PC-3 (cell line): ENCODE measurements around the gene GABARAPL2. TPM values are rescaled to one million over a fixed set of nuclear protein-coding genes. Genes with fewer than 3 reads are reported as not detected.
A peak's percentile ranks its signal among the peaks of the same experiment; 100 is the strongest.

Experiments
- ATAC-seq: fragments of 200-7000 bp; cut with Tn5 transposase; 2 replicates; pipeline ENCODE4 v1.9.1; 2020; ENCODE audit warnings: mild to moderate bottlenecking, moderate library complexity
- Bru-seq: library from RNA; stranded (reverse); fragments of 400-500 nt; gene quantifications from one replicate; lab custom pipeline; 2021; lab: Mats Ljungman, UMichigan
- BruChase-seq, 2 experiments: library from RNA; stranded (reverse); fragments of 400-500 nt; gene quantifications; one replicate each; lab custom pipeline; 2021; lab: Mats Ljungman, UMichigan
- BruUV-seq: library from RNA; stranded (reverse); fragments of 400-500 nt; replicated peaks from 2 replicates; lab custom pipeline; 2021; lab: Mats Ljungman, UMichigan
- CTCF ChIA-PET: fragments of 300-600 bp; sonication (Branson Sonifier 250); formaldehyde crosslinking; loops from one replicate; lab custom pipeline; 2022; ENCODE audit warnings: antibody characterized with exemption; lab: Charles Lee
- POLR2A ChIA-PET: fragments of 300-600 bp; sonication (Branson Sonifier 250); formaldehyde crosslinking; loops from one replicate; lab custom pipeline; 2022; ENCODE audit warnings: antibody characterized with exemption; ENCODE audit not compliant: unreplicated experiment; lab: Charles Lee
- DNase-seq: peaks from one replicate; pipeline ENCODE4 v3.0.0-alpha.2; 2015
- H2AFZ ChIP-seq: fragments of 300-600 bp; sonication (generic); 2 replicates; pipeline ENCODE4 v1.6.0; 2016; ENCODE audit warnings: antibody characterized with exemption, low read length
- H3F3A ChIP-seq: fragments of 300-600 bp; sonication (generic); one replicate; pipeline ENCODE4 v1.6.0; 2017; ENCODE audit warnings: antibody characterized with exemption, low read length, control low read depth, mild to moderate bottlenecking; ENCODE audit not compliant: unreplicated experiment
- H3K27ac ChIP-seq: fragments of 300-600 bp; sonication (generic); 2 replicates; pipeline ENCODE4 v1.5.1; 2016; ENCODE audit warnings: mild to moderate bottlenecking, low read length
- H3K27me3 ChIP-seq: fragments of 300-600 bp; sonication (generic); 2 replicates; pipeline ENCODE4 v1.6.1; 2016; ENCODE audit warnings: low read length, mixed read lengths
- H3K36me3 ChIP-seq: fragments of 300-600 bp; sonication (generic); 2 replicates; pipeline ENCODE4 v1.6.1; 2016; ENCODE audit warnings: low read depth, mixed run types, low read length, mixed read lengths
- H3K4me1 ChIP-seq: fragments of 300-600 bp; sonication (generic); 2 replicates; pipeline ENCODE4 v1.5.1; 2016; ENCODE audit warnings: low read length; ENCODE audit not compliant: insufficient read depth
- H3K4me2 ChIP-seq: fragments of 300-600 bp; sonication (generic); 2 replicates; pipeline ENCODE4 v1.6.0; 2016; ENCODE audit warnings: low read length
- H3K4me3 ChIP-seq: fragments of 300-600 bp; sonication (generic); 2 replicates; pipeline ENCODE4 v1.5.1; 2016; ENCODE audit warnings: mild to moderate bottlenecking, low read length, mixed read lengths
- H3K79me2 ChIP-seq: fragments of 300-600 bp; sonication (generic); 2 replicates; pipeline ENCODE4 v1.6.1; 2017; ENCODE audit warnings: low read length, mixed read lengths
- H3K9ac ChIP-seq: fragments of 300-600 bp; sonication (generic); 2 replicates; pipeline ENCODE4 v1.6.0; 2016; ENCODE audit warnings: mild to moderate bottlenecking, low read length
- H3K9me2 ChIP-seq: fragments of 300-600 bp; sonication (generic); replicated peaks from 2 replicates; pipeline ENCODE4 v1.6.1; 2016; ENCODE audit warnings: mixed run types, low read length, mixed read lengths
- H3K9me3 ChIP-seq: fragments of 300-600 bp; sonication (generic); 2 replicates; pipeline ENCODE4 v1.6.1; 2016; ENCODE audit warnings: low read length, mixed read lengths
- H4K20me1 ChIP-seq: fragments of 300-600 bp; sonication (generic); 2 replicates; pipeline ENCODE4 v1.6.1; 2016; ENCODE audit warnings: low read length, mixed read lengths
- EZH2 ChIP-seq: fragments of 300-600 bp; sonication (generic); IDR thresholded peaks from one replicate; pipeline ENCODE4 v1.6.1; 2017; ENCODE audit warnings: antibody characterized with exemption, mild to moderate bottlenecking, low read length; ENCODE audit not compliant: unreplicated experiment
- EZH2phosphoT487 ChIP-seq: fragments of 300-600 bp; sonication (generic); IDR thresholded peaks from 2 replicates; pipeline ENCODE4 v1.6.1; 2018; ENCODE audit warnings: mild to moderate bottlenecking, antibody characterized with exemption, low read length, borderline replicate concordance
- intact Hi-C: fragments of 100-400 bp; cut with micrococcal nuclease; formaldehyde crosslinking; loops from 2 replicates; pipeline ENCODE4 v1.9.0; 2023
- long read RNA-seq: library from polyadenylated mRNA; unstranded; transcript quantifications from one replicate; pipeline ENCODE4 v2.0.0, GENCODE V29; 2021; ENCODE audit not compliant: unreplicated experiment
- total RNA-seq: library from RNA; depleted of rRNA; stranded (reverse); fragments of >200 nt; gene quantifications from 2 replicates; pipeline ENCODE4 v1.2.3, GENCODE V29; 2014; rRNA removed
- TF ChIP-seq, protein P1 (sequence below): fragments of 300-600 bp; sonication (generic); conservative IDR thresholded peaks from 2 replicates; pipeline ENCODE4 v1.5.1; 2017; ENCODE audit warnings: antibody characterized with exemption, low read depth, mild to moderate bottlenecking, low read length

The GABARAPL2 gene, protein sequence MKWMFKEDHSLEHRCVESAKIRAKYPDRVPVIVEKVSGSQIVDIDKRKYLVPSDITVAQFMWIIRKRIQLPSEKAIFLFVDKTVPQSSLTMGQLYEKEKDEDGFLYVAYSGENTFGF
- 24.7 and 31.2 TPM in 2 replicates for total RNA-seq
- Bru-seq, nascent RNA: percentile 72 among the genes with signal in this experiment
- BruChase-seq, experiment 1, labeled RNA remaining after a 6-hour chase: percentile 78 among the genes with signal in this experiment
- BruChase-seq, experiment 2, labeled RNA remaining after a 2-hour chase: percentile 76 among the genes with signal in this experiment
- long read RNA-seq, transcript GABARAPL2-201 (4 exons, 1,002 nt): major isoform, 73 of 74 reads
- long read RNA-seq, partial matches to known transcripts: 1 of 74 reads
- long read RNA-seq, other reads (novel, unspliced or antisense): 0 of 74 reads

DNA sequence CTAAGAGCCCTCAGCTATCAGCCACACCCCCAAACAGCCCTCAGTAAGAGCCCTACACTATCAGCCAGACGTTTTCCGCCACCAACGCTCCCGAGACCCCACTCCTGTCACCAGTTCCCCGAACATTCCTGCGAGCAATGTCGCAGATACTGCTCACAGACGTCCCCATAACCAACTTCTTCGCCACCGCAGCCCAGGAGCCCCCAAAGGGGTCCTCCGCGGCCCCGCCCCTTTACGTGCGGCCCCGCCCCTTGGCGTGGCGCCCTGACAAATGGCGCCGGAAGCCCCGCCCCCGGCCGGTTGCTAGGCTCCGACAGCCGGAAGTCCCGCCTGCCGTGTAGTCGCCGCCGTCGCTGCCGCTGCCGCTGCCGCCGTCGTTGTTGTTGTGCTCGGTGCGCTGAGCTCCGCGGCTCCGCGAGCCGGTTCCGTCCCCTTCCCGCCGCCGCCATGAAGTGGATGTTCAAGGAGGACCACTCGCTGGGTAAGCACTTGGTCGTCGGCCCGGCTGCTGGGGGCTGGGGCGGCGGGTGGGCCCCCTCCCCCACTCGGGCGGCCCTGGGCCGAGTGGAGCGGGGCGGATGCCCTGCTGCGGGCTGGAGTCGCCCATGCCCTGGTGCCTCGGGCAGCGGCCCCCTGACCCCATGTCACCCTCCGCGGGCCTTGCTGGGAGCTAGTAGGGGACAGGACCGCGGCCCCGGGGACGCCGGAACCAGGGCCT is at the start of gene GABARAPL2:
TSS of gene GABARAPL2 (plus strand) at position 340 of the 718 bp plus-strand sequence. CDS start at position 448, 108 bp downstream.
- H3K9ac ChIP-seq: peak within 1 kb of the TSS; percentile 77
- H3K4me3 ChIP-seq: peak within 1 kb of the TSS; percentile 82
- DNase-seq (peak; percentile 71), ATAC-seq (peak; percentile 81)
- no TSS peak for BruUV-seq
- peaks cover 20% of the 10 kb centered on the region for H3K79me2 ChIP-seq
- no peaks in the 10 kb centered on the region for H4K20me1 ChIP-seq
- H3K27me3 ChIP-seq: no peaks in the 10 kb centered on the region
- H2AFZ ChIP-seq: peak within 1 kb of the TSS; percentile 92
- ChIA-PET POLR2A (no interaction called here), CTCF (interaction anchor here (1.5 kb wide), 1 partner anchor 55 kb away, joined by 6 read pairs; no protein-coding TSS in a partner anchor)
- no peaks in the 10 kb centered on the region for H3K4me1 ChIP-seq
- H3K4me2 ChIP-seq: peak within 1 kb of the TSS; percentile 92
- no peaks in the 10 kb centered on the region for H3K9me2 ChIP-seq
- H3K27ac ChIP-seq: no peak within 1 kb of the TSS
- H3F3A ChIP-seq: no peaks in the 10 kb centered on the region
- no peak for TF ChIP-seq EZH2phosphoT487
- TF ChIP-seq, protein P1, sequence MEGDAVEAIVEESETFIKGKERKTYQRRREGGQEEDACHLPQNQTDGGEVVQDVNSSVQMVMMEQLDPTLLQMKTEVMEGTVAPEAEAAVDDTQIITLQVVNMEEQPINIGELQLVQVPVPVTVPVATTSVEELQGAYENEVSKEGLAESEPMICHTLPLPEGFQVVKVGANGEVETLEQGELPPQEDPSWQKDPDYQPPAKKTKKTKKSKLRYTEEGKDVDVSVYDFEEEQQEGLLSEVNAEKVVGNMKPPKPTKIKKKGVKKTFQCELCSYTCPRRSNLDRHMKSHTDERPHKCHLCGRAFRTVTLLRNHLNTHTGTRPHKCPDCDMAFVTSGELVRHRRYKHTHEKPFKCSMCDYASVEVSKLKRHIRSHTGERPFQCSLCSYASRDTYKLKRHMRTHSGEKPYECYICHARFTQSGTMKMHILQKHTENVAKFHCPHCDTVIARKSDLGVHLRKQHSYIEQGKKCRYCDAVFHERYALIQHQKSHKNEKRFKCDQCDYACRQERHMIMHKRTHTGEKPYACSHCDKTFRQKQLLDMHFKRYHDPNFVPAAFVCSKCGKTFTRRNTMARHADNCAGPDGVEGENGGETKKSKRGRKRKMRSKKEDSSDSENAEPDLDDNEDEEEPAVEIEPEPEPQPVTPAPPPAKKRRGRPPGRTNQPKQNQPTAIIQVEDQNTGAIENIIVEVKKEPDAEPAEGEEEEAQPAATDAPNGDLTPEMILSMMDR: no peak
- TF ChIP-seq EZH2: no peak
- no peaks in the 10 kb centered on the region; the same call in 1 of the 2 replicates for H3K36me3 ChIP-seq
- intact Hi-C loops: loop anchor here (5.0 kb wide), 1 partner anchor 94 kb away; no protein-coding TSS in a partner anchor
- no peaks in the 10 kb centered on the region for H3K9me3 ChIP-seq

DNA sequence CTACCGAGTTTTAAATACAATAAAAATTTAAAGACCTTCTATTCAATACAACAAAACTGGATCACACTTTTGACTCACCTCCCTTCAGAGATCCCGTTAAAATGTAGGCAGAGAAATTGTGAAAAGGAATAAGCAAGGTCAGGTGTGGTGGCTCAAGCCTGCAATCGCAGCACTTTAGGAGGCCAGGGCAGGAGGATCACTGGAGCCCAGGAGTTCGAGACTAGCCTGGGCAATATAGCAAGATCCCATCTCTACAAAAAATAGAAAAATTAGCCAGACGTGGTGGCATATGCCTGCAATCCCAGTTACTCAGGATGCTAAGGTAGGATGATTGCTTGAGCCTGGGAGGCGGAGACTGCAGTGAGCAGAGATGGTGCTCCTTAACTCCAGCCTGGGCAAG is 47.0 kb upstream of the GABARAPL2 start:
- H3K27ac ChIP-seq: no peak overlapping the region
- ATAC-seq (no peak), DNase-seq (no peak)
- TF ChIP-seq EZH2 (no peak), EZH2phosphoT487 (no peak)
- TF ChIP-seq, protein P1: no peak
- no peak overlapping the region for H2AFZ ChIP-seq
- H3K4me3 ChIP-seq: no peak overlapping the region
- H3K9me3 ChIP-seq: no peaks in the 10 kb centered on the region
- no peak overlapping the region for H3K4me2 ChIP-seq
- no peaks in the 10 kb centered on the region for H3K9me2 ChIP-seq
- H4K20me1 ChIP-seq: no peaks in the 10 kb centered on the region
- no TSS peak for BruUV-seq
- no peak overlapping the region for H3K9ac ChIP-seq
- no peaks in the 10 kb centered on the region for H3K36me3 ChIP-seq
- no peaks in the 10 kb centered on the region for H3F3A ChIP-seq
- no peaks in the 10 kb centered on the region for H3K79me2 ChIP-seq
- no peaks in the 10 kb centered on the region for H3K4me1 ChIP-seq
- ChIA-PET POLR2A (no interaction called here), CTCF (no interaction called here)
- H3K27me3 ChIP-seq: no peaks in the 10 kb centered on the region
- intact Hi-C loops: no loop called here
